Tibial nerve (tissue), 4 donors: ENCODE results near the gene EPAS1. TPM values are rescaled to one million over a fixed set of nuclear protein-coding genes. Genes with fewer than 3 reads are reported as not detected.
A peak's percentile ranks its signal among the peaks of the same experiment; 100 is the strongest.

Source experiments
- DNase-seq, 2 donors: peaks; one replicate each; pipeline ENCODE4 v3.0.0-alpha.2; 2019; ENCODE audit warnings: low spot score in 2 of 2
- H3K27ac ChIP-seq, 4 donors: fragments of 200-600 bp; sonication (generic) in 3 of 4; one replicate each; pipeline ENCODE4 v1.5.1; 2017 to 2019; ENCODE audit warnings: mild to moderate bottlenecking in 1 of 4
- H3K27me3 ChIP-seq, 2 donors: fragments of 200-600 bp; sonication (generic) in 1 of 2; one replicate each; pipeline versions ENCODE4 v1.5.1 to v1.6.0; 2017 to 2019
- H3K36me3 ChIP-seq, 3 donors: fragments of 200-600 bp; sonication (generic); one replicate each; pipeline ENCODE4 v1.5.1; 2018 to 2019
- H3K4me1 ChIP-seq, 4 donors: fragments of 200-600 bp; sonication (generic) in 3 of 4; one replicate each; pipeline ENCODE4 v1.5.1; 2017 to 2019
- H3K4me3 ChIP-seq, 4 donors: fragments of 200-600 bp; sonication (generic) in 3 of 4; one replicate each; pipeline ENCODE4 v1.5.1; 2017 to 2019; ENCODE audit warnings: mild to moderate bottlenecking in 1 of 4, moderate library complexity in 1 of 4
- H3K9me3 ChIP-seq, 4 donors: fragments of 200-600 bp; sonication (generic) in 3 of 4; one replicate each; pipeline ENCODE4 v1.5.1; 2017 to 2019
- CTCF ChIP-seq, 5 experiments: fragments of 200-600 bp in 3 of 5; fragments of 450-650 bp in 2 of 5; sonication (generic) in 3 of 5; IDR thresholded peaks; one replicate each; pipeline ENCODE4 v1.5.1; 2016 to 2019; ENCODE audit warnings: antibody characterized with exemption in 5 of 5, mild to moderate bottlenecking in 3 of 5, moderate library complexity in 2 of 5
- EP300 ChIP-seq, 2 donors: sonication (generic); formaldehyde crosslinking; IDR thresholded peaks; one replicate each; pipeline ENCODE4 v1.6.1; 2017; ENCODE audit warnings: antibody characterized with exemption in 2 of 2, mild to moderate bottlenecking in 1 of 2
- POLR2A ChIP-seq, 2 donors: fragments of 450-650 bp; IDR thresholded peaks; one replicate each; pipeline ENCODE4 v1.6.1; 2017; ENCODE audit warnings: antibody characterized with exemption in 2 of 2, mild to moderate bottlenecking in 2 of 2, moderate library complexity in 2 of 2
- WGBS, 2 donors: methylation state at CpG; one replicate each; pipeline ENCODE4 v1.1.5; 2018; 5-methylcytosine and 5-hydroxymethylcytosine counted together
- total RNA-seq, 4 donors: library from RNA; depleted of rRNA; stranded (reverse); fragments of >200 nt; gene quantifications; one replicate each; pipeline ENCODE4 v1.1.0, GENCODE V29; 2016

Gene EPAS1
- total RNA-seq, 4 donors from 2014 or later = 110 to 451 (median 231) TPM

GRCh38 chr2:46340740-46341420 lies 43.7 kb downstream of the EPAS1 start:
- no peak overlapping the region for H3K27ac ChIP-seq
- H3K4me1 ChIP-seq = peaks cover 0 to 47% (median 20%) of the 10 kb centered on the region in 4 donors
- no peaks in the 10 kb centered on the region for H3K27me3 ChIP-seq
- TF ChIP-seq CTCF (IDR thresholded peaks at IDR 0.05) = no peak
- TF ChIP-seq EP300 (IDR thresholded peaks at IDR 0.05) = no peak
- no peak for TF ChIP-seq POLR2A (IDR thresholded peaks at IDR 0.05)
- H3K36me3 ChIP-seq = no peaks in the 10 kb centered on the region
- H3K9me3 ChIP-seq = no peaks in the 10 kb centered on the region
- WGBS, 2 donors = 90 to 93% methylated on average over 4 of the region's 4 CpGs
- DNase-seq = no peak
- no peak overlapping the region for H3K4me3 ChIP-seq

- no peaks in the 10 kb centered on the region for H3K27me3 ChIP-seq
- no peaks in the 10 kb centered on the region for H3K9me3 ChIP-seq
- DNase-seq = no peak
- WGBS, 2 donors = 81 to 82% methylated on average over 9 of the region's 9 CpGs
- TF ChIP-seq POLR2A (IDR thresholded peaks at IDR 0.05) (no peak), EP300 (IDR thresholded peaks at IDR 0.05) (no peak), CTCF (IDR thresholded peaks at IDR 0.05) (no peak)
- peaks cover 0 to 10% (median 0%) of the 10 kb centered on the region in 3 donors for H3K36me3 ChIP-seq
- H3K27ac ChIP-seq = no peak overlapping the region
- H3K4me3 ChIP-seq = no peak overlapping the region
- peaks cover 0 to 28% (median 4%) of the 10 kb centered on the region in 4 donors for H3K4me1 ChIP-seq
These were observed 45.5 kb downstream of the EPAS1 start for GRCh38 chr2:46342566-46343315.

GRCh38 chr2:46344706-46345105 lies 47.5 kb downstream of the EPAS1 start:
- WGBS, 2 donors = 58 to 60% methylated on average over 5 of the region's 5 CpGs
- no peak for DNase-seq
- H3K9me3 ChIP-seq = no peaks in the 10 kb centered on the region
- no peak overlapping the region for H3K27ac ChIP-seq
- TF ChIP-seq CTCF (IDR thresholded peaks at IDR 0.05) (no peak), EP300 (IDR thresholded peaks at IDR 0.05) (no peak), POLR2A (IDR thresholded peaks at IDR 0.05) (no peak)
- H3K4me3 ChIP-seq = no peak overlapping the region
- H3K36me3 ChIP-seq = peaks cover 0 to 28% (median 0%) of the 10 kb centered on the region in 3 donors
- H3K4me1 ChIP-seq = peaks cover 0 to 13% (median under 1%) of the 10 kb centered on the region in 4 donors
- H3K27me3 ChIP-seq = no peaks in the 10 kb centered on the region

GRCh38 chr2:46345775-46346174 lies 48.6 kb downstream of the EPAS1 start:
- H3K9me3 ChIP-seq = no peaks in the 10 kb centered on the region
- no peak overlapping the region for H3K4me3 ChIP-seq
- TF ChIP-seq CTCF (IDR thresholded peaks at IDR 0.05) (no peak), POLR2A (IDR thresholded peaks at IDR 0.05) (no peak), EP300 (IDR thresholded peaks at IDR 0.05) (no peak)
- WGBS, 2 donors = 57 to 74% methylated on average over 3 of the region's 3 CpGs
- peaks cover 0 to 31% (median 0%) of the 10 kb centered on the region in 3 donors for H3K36me3 ChIP-seq
- H3K27me3 ChIP-seq = no peaks in the 10 kb centered on the region
- H3K4me1 ChIP-seq = peaks cover 0 to 13% (median 4%) of the 10 kb centered on the region in 4 donors
- DNase-seq = no peak
- no peak overlapping the region for H3K27ac ChIP-seq

GRCh38 chr2:46346719-46347118 lies 49.5 kb downstream of the EPAS1 start:
- WGBS, 2 donors = 92 to 98% methylated on average over 10 of the region's 10 CpGs
- Histone ChIP-seq H3K9me3 (no peaks in the 10 kb centered on the region), H3K4me3 (no peak overlapping the region), H3K36me3 (peaks cover 0 to 31% (median 0%) of the 10 kb centered on the region in 3 donors), H3K4me1 (peaks cover 0 to 18% (median 8%) of the 10 kb centered on the region in 4 donors), H3K27ac (peak overlapping the region in 2 of 4 donors; percentile 11 to 26), H3K27me3 (no peaks in the 10 kb centered on the region)
- DNase-seq = no peak
- TF ChIP-seq EP300 (IDR thresholded peaks at IDR 0.05) = no peak
- TF ChIP-seq POLR2A (IDR thresholded peaks at IDR 0.05) = no peak
- TF ChIP-seq CTCF (IDR thresholded peaks at IDR 0.05) = no peak
